A549 (cell line): ENCODE data around the gene ATXN7L1. TPM values are rescaled to one million over a fixed set of nuclear protein-coding genes. Genes with fewer than 3 reads are reported as not detected.

ENCODE experiments used
- CBX2 ChIP-seq: fragments of 200-600 bp; sonication (generic); IDR thresholded peaks from 2 replicates; pipeline ENCODE4 v1.6.1; 2016; ENCODE audit warnings: low read depth, mild to moderate bottlenecking, borderline replicate concordance
- CEBPB ChIP-seq, 2 experiments: fragments of >200 bp in 1 of 2; sonication (Bioruptor Twin) in 1 of 2; formaldehyde crosslinking in 1 of 2; IDR thresholded peaks; 2 replicates each; pipeline ENCODE4 v1.6.1; 2012 to 2016
- CHD2 ChIP-seq: fragments of 150-350 bp; IDR thresholded peaks from 2 replicates; pipeline ENCODE4 v1.6.1; 2014; ENCODE audit warnings: low read length; ENCODE audit not compliant: partially characterized antibody
- ESRRA ChIP-seq: fragments of 150-350 bp; IDR thresholded peaks from 2 replicates; pipeline ENCODE4 v1.6.1; 2014; ENCODE audit warnings: mild to moderate bottlenecking, low read length, borderline replicate concordance
- FOSB ChIP-seq: fragments of 250-450 bp; sonication (Bioruptor Pico); IDR thresholded peaks from 2 replicates; pipeline ENCODE4 v1.5.0; 2020; ENCODE audit warnings: mild to moderate bottlenecking, moderate library complexity
- GATA3 ChIP-seq: IDR thresholded peaks from 2 replicates; pipeline ENCODE4 v1.6.1; 2012; ENCODE audit warnings: borderline replicate concordance
- HDAC2 ChIP-seq: fragments of 200-600 bp; sonication (generic); IDR thresholded peaks from 2 replicates; pipeline ENCODE4 v1.6.1; 2016
- HEYL ChIP-seq: fragments of 250-450 bp; sonication (Bioruptor Pico); IDR thresholded peaks from 2 replicates; pipeline ENCODE4 v1.8.0; 2021; ENCODE audit warnings: mild to moderate bottlenecking, moderate library complexity
- JUNB ChIP-seq: fragments of >200 bp; sonication (Bioruptor Twin); formaldehyde crosslinking; IDR thresholded peaks from 2 replicates; pipeline ENCODE4 v1.6.1; 2016
- KDM1A ChIP-seq: fragments of 200-600 bp; sonication (generic); IDR thresholded peaks from 2 replicates; pipeline ENCODE4 v1.6.1; 2016; ENCODE audit warnings: low read depth, mild to moderate bottlenecking
- MYC ChIP-seq: IDR thresholded peaks from 2 replicates; pipeline ENCODE4 v1.6.1; 2012; ENCODE audit warnings: mild to moderate bottlenecking, inconsistent platforms, low read length, improper control_type of control experiment, borderline replicate concordance
- NFE2L2 ChIP-seq: fragments of 150-350 bp; conservative IDR thresholded peaks from 2 replicates; pipeline ENCODE4 v1.6.1; 2014; ENCODE audit warnings: low read length
- NPAS2 ChIP-seq: fragments of 250-450 bp; sonication (Bioruptor Pico); IDR thresholded peaks from 2 replicates; pipeline ENCODE4 v1.8.0; 2022; ENCODE audit warnings: mild to moderate bottlenecking, moderate library complexity, borderline replicate concordance
- PHF8 ChIP-seq: fragments of 200-600 bp; sonication (generic); IDR thresholded peaks from 2 replicates; pipeline ENCODE4 v1.6.1; 2016; ENCODE audit warnings: low read depth, mild to moderate bottlenecking, antibody characterized with exemption, moderate library complexity, borderline replicate concordance
- POLR2A ChIP-seq: IDR thresholded peaks from 2 replicates; pipeline ENCODE4 v1.6.1; 2012; ENCODE audit warnings: mild to moderate bottlenecking, low read length
- RFX5 ChIP-seq: fragments of 450-650 bp; IDR thresholded peaks from 2 replicates; pipeline ENCODE4 v1.7.1; 2014; ENCODE audit warnings: antibody characterized with exemption, mild to moderate bottlenecking, moderate library complexity
- TFCP2L1 ChIP-seq: fragments of 250-450 bp; sonication (Bioruptor Pico); IDR thresholded peaks from 2 replicates; pipeline ENCODE4 v1.5.0; 2021; ENCODE audit warnings: mild to moderate bottlenecking
- TP53 ChIP-seq: fragments of 250-450 bp; sonication (Bioruptor Pico); IDR thresholded peaks from 2 replicates; pipeline ENCODE4 v1.5.0; 2021; ENCODE audit warnings: mild to moderate bottlenecking, moderate library complexity
- ZC3H11A ChIP-seq: fragments of 450-650 bp; IDR thresholded peaks from 2 replicates; pipeline ENCODE4 v1.6.1; 2014; ENCODE audit warnings: antibody characterized with exemption, mild to moderate bottlenecking
- ZFP36 ChIP-seq: fragments of 450-650 bp; IDR thresholded peaks from 2 replicates; pipeline ENCODE4 v1.6.1; 2014; ENCODE audit warnings: borderline replicate concordance; ENCODE audit not compliant: partially characterized antibody
- polyA plus RNA-seq, 4 experiments: library from polyadenylated mRNA; depleted of rRNA in 3 of 4; stranded (reverse); fragments of >200 nt; fragmentation: RNase III in 1 of 4; extraction: RNeasy Plus Mini Kit Qiagen cat#74134 plus additional on column Dnase treatment in 1 of 4; gene quantifications; 2 replicates in 3 of 4; 3 replicates in 1 of 4; pipeline ENCODE4 v1.2.3, GENCODE V29; 2011 to 2017
- TF ChIP-seq, protein P1 (sequence below): fragments of >200 bp; sonication (Bioruptor Twin); formaldehyde crosslinking; IDR thresholded peaks from 3 replicates; pipeline ENCODE4 v1.6.1; 2016
- TF ChIP-seq, protein P2 (sequence below): fragments of >200 bp; sonication (Bioruptor Twin); formaldehyde crosslinking; IDR thresholded peaks from 2 replicates; pipeline ENCODE4 v1.6.1; 2016
- TF ChIP-seq, protein P3 (sequence below): fragments of 250-450 bp; sonication (Bioruptor Pico); IDR thresholded peaks from 2 replicates; pipeline ENCODE4 v1.5.0; 2021; ENCODE audit warnings: mild to moderate bottlenecking, moderate library complexity, borderline replicate concordance
- TF ChIP-seq, protein P4 (sequence below): IDR thresholded peaks from 2 replicates; pipeline ENCODE4 v1.6.1; 2012
- TF ChIP-seq, protein P5 (sequence below): fragments of 200-600 bp; sonication (generic); IDR thresholded peaks from 2 replicates; pipeline ENCODE4 v1.6.1; 2016; ENCODE audit warnings: antibody characterized with exemption, mild to moderate bottlenecking, moderate library complexity
- TF ChIP-seq, protein P6 (sequence below): IDR thresholded peaks from 2 replicates; pipeline ENCODE4 v1.6.1; 2012; ENCODE audit warnings: low read depth, borderline replicate concordance
- TF ChIP-seq, protein P7 (sequence below): fragments of >200 bp; sonication (Bioruptor Twin); formaldehyde crosslinking; IDR thresholded peaks from 3 replicates; pipeline ENCODE4 v1.5.1; 2016
- TF ChIP-seq, protein P8 (sequence below): fragments of 250-450 bp; sonication (Bioruptor Pico); IDR thresholded peaks from 2 replicates; pipeline ENCODE4 v1.5.0; 2020; ENCODE audit warnings: low read depth, mild to moderate bottlenecking, moderate library complexity

The ATXN7L1 gene
- polyA plus RNA-seq, 2 of the 4 experiments (the other 2 are of a cell fraction): 4.5 to 5.7 TPM

DNA sequence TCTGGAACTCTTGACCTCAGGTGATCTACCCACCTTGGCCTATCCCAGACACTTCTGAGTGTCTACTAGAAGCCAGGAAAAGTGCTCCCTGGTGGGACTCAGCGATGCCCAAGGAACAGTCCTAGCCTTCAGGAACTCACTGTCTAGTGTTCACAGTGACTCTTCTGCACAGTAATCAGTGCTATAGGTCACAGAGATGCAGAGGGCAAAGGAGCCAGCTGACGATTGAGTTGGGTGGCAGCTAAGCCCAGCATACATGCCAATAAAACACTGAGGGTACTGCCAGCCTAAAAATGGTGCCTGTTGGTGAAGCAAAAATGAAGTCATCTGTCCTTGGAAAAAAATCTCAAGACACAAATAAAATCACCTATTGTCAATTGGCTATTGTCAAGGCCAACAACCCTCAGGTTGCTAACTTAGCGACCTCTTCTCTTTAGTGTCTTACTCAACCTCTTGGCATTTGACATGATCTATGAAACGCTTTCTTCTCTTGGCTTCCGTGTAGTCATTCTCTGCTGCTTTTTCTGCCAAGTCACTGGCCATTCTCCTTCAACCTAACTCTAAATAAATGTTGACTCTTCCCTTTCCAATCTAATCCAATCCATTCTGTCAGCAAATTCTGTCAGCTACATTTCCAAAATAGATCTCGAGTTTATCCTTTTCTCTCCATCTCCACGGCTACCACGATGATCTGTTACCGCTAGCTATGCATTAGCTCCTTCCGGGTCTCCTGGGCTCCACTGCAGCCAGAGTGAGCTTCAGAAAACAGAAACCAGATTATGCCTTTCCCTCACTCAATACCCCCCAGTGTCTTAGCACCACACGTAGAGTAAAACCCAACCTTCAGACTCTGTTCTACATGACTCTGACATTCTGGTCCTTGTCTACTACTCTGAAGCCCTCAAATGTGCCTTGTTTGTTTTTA lies 99.2 kb downstream of the ATXN7L1 start (continued):
- TF ChIP-seq, protein P1, sequence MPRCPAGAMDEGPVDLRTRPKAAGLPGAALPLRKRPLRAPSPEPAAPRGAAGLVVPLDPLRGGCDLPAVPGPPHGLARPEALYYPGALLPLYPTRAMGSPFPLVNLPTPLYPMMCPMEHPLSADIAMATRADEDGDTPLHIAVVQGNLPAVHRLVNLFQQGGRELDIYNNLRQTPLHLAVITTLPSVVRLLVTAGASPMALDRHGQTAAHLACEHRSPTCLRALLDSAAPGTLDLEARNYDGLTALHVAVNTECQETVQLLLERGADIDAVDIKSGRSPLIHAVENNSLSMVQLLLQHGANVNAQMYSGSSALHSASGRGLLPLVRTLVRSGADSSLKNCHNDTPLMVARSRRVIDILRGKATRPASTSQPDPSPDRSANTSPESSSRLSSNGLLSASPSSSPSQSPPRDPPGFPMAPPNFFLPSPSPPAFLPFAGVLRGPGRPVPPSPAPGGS: no peak
- no peak for TF ChIP-seq ZFP36
- peak; percentile 21; the same call in 1 of the 2 replicates for TF ChIP-seq JUNB
- TF ChIP-seq, protein P2, sequence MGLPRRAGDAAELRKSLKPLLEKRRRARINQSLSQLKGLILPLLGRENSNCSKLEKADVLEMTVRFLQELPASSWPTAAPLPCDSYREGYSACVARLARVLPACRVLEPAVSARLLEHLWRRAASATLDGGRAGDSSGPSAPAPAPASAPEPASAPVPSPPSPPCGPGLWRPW: no peak
- no peak for TF ChIP-seq RFX5
- TF ChIP-seq, protein P3, sequence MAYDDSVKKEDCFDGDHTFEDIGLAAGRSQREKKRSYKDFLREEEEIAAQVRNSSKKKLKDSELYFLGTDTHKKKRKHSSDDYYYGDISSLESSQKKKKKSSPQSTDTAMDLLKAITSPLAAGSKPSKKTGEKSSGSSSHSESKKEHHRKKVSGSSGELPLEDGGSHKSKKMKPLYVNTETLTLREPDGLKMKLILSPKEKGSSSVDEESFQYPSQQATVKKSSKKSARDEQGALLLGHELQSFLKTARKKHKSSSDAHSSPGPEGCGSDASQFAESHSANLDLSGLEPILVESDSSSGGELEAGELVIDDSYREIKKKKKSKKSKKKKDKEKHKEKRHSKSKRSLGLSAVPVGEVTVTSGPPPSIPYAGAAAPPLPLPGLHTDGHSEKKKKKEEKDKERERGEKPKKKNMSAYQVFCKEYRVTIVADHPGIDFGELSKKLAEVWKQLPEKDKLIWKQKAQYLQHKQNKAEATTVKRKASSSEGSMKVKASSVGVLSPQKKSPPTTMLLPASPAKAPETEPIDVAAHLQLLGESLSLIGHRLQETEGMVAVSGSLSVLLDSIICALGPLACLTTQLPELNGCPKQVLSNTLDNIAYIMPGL (CRISPR knock-in tag): no peak
- no peak for TF ChIP-seq MYC
- no peak for TF ChIP-seq CBX2
- no peak for TF ChIP-seq KDM1A
- no peak for TF ChIP-seq POLR2A
- no peak for TF ChIP-seq HEYL (CRISPR knock-in tag)
- TF ChIP-seq, protein P4, sequence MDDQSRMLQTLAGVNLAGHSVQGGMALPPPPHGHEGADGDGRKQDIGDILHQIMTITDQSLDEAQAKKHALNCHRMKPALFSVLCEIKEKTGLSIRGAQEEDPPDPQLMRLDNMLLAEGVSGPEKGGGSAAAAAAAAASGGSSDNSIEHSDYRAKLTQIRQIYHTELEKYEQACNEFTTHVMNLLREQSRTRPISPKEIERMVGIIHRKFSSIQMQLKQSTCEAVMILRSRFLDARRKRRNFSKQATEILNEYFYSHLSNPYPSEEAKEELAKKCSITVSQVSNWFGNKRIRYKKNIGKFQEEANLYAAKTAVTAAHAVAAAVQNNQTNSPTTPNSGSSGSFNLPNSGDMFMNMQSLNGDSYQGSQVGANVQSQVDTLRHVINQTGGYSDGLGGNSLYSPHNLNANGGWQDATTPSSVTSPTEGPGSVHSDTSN: no peak
- peak; percentile 63; the same call in 1 of the 2 replicates for TF ChIP-seq NFE2L2
- TF ChIP-seq, protein P5, sequence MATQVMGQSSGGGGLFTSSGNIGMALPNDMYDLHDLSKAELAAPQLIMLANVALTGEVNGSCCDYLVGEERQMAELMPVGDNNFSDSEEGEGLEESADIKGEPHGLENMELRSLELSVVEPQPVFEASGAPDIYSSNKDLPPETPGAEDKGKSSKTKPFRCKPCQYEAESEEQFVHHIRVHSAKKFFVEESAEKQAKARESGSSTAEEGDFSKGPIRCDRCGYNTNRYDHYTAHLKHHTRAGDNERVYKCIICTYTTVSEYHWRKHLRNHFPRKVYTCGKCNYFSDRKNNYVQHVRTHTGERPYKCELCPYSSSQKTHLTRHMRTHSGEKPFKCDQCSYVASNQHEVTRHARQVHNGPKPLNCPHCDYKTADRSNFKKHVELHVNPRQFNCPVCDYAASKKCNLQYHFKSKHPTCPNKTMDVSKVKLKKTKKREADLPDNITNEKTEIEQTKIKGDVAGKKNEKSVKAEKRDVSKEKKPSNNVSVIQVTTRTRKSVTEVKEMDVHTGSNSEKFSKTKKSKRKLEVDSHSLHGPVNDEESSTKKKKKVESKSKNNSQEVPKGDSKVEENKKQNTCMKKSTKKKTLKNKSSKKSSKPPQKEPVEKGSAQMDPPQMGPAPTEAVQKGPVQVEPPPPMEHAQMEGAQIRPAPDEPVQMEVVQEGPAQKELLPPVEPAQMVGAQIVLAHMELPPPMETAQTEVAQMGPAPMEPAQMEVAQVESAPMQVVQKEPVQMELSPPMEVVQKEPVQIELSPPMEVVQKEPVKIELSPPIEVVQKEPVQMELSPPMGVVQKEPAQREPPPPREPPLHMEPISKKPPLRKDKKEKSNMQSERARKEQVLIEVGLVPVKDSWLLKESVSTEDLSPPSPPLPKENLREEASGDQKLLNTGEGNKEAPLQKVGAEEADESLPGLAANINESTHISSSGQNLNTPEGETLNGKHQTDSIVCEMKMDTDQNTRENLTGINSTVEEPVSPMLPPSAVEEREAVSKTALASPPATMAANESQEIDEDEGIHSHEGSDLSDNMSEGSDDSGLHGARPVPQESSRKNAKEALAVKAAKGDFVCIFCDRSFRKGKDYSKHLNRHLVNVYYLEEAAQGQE: no peak
- TF ChIP-seq NPAS2 (CRISPR knock-in tag): no peak
- TF ChIP-seq TFCP2L1 (CRISPR knock-in tag): no peak
- TF ChIP-seq, protein P6, sequence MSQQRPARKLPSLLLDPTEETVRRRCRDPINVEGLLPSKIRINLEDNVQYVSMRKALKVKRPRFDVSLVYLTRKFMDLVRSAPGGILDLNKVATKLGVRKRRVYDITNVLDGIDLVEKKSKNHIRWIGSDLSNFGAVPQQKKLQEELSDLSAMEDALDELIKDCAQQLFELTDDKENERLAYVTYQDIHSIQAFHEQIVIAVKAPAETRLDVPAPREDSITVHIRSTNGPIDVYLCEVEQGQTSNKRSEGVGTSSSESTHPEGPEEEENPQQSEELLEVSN: no peak
- TF ChIP-seq, protein P7, sequence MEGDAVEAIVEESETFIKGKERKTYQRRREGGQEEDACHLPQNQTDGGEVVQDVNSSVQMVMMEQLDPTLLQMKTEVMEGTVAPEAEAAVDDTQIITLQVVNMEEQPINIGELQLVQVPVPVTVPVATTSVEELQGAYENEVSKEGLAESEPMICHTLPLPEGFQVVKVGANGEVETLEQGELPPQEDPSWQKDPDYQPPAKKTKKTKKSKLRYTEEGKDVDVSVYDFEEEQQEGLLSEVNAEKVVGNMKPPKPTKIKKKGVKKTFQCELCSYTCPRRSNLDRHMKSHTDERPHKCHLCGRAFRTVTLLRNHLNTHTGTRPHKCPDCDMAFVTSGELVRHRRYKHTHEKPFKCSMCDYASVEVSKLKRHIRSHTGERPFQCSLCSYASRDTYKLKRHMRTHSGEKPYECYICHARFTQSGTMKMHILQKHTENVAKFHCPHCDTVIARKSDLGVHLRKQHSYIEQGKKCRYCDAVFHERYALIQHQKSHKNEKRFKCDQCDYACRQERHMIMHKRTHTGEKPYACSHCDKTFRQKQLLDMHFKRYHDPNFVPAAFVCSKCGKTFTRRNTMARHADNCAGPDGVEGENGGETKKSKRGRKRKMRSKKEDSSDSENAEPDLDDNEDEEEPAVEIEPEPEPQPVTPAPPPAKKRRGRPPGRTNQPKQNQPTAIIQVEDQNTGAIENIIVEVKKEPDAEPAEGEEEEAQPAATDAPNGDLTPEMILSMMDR: no peak
- no peak for TF ChIP-seq TP53
- no peak for TF ChIP-seq ESRRA
- peak in 1 of 2 experiments; percentile 53; a peak in 3 of 4 replicates for TF ChIP-seq CEBPB (IDR thresholded peaks at IDR 0.05)
- TF ChIP-seq FOSB: no peak
- no peak for TF ChIP-seq PHF8
- TF ChIP-seq CHD2: no peak
- TF ChIP-seq GATA3: peak; percentile 20; the same call in 1 of the 2 replicates
- TF ChIP-seq ZC3H11A: no peak
- TF ChIP-seq, protein P8, sequence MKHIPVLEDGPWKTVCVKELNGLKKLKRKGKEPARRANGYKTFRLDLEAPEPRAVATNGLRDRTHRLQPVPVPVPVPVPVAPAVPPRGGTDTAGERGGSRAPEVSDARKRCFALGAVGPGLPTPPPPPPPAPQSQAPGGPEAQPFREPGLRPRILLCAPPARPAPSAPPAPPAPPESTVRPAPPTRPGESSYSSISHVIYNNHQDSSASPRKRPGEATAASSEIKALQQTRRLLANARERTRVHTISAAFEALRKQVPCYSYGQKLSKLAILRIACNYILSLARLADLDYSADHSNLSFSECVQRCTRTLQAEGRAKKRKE (CRISPR knock-in tag): no peak
- no peak for TF ChIP-seq HDAC2
